GM18519 (cell line): ENCODE results near the gene SLC29A2.

Experiments
- ATAC-seq: cut with Tn5 transposase; IDR thresholded peaks from one replicate; pipeline ENCODE4 v1.9.1; 2021; ENCODE audit warnings: mild to moderate bottlenecking, moderate library complexity; ENCODE audit not compliant: unreplicated experiment, low FRiP score

SLC29A2 gene

GRCh38 chr11:66371627-66372415 is at the start of gene SLC29A2:
SLC29A2 (minus strand) TSS chr11:66371760; CDS start chr11:66371591, 169 bp downstream.
- no peak for ATAC-seq

GRCh38 chr11:66420671-66421476 is 49.3 kb upstream of the SLC29A2 start, which contains the start of gene NPAS4:
NPAS4 (plus strand) TSS chr11:66421035; CDS start chr11:66421180, 145 bp downstream.
- ATAC-seq, result no peak

GRCh38 chr11:66419825-66420224 is 48.3 kb upstream of the SLC29A2 start:
- ATAC-seq, result no peak

GRCh38 chr11:66418986-66419308 is 47.4 kb upstream of the SLC29A2 start:
- ATAC-seq, result no peak

- no peak for ATAC-seq
Measured at GRCh38 chr11:66418168-66418985, 46.8 kb upstream of the SLC29A2 start.

GRCh38 chr11:66417000-66417399 is 45.4 kb upstream of the SLC29A2 start:
- ATAC-seq, result no peak

GRCh38 chr11:66415423-66415822 is 43.9 kb upstream of the SLC29A2 start:
- no peak for ATAC-seq

GRCh38 chr11:66414120-66414934 is 42.8 kb upstream of the SLC29A2 start:
- no peak for ATAC-seq

- ATAC-seq, result no peak
Measured at GRCh38 chr11:66413167-66413566, 41.6 kb upstream of the SLC29A2 start.

- no peak for ATAC-seq
Measured at GRCh38 chr11:66412110-66412509, 40.5 kb upstream of the SLC29A2 start.

GRCh38 chr11:66411323-66411722 is 39.8 kb upstream of the SLC29A2 start:
- ATAC-seq, result no peak

- no peak for ATAC-seq
Measured at GRCh38 chr11:66410191-66410590, 38.6 kb upstream of the SLC29A2 start.

GRCh38 chr11:66409226-66409625 is 37.7 kb upstream of the SLC29A2 start:
- no peak for ATAC-seq

GRCh38 chr11:66408488-66409214 is 37.1 kb upstream of the SLC29A2 start:
- ATAC-seq, result no peak

GRCh38 chr11:66407651-66408050 is 36.1 kb upstream of the SLC29A2 start:
- no peak for ATAC-seq

- no peak for ATAC-seq
Measured at GRCh38 chr11:66393954-66394353, 22.4 kb upstream of the SLC29A2 start.

- ATAC-seq, result no peak
Measured at GRCh38 chr11:66391322-66391721, 19.8 kb upstream of the SLC29A2 start.

GRCh38 chr11:66388780-66389386 is 17.3 kb upstream of the SLC29A2 start:
- ATAC-seq, result no peak
